NT2/D1 (cell line): Measurements from ENCODE around the gene BEST2.
"Not testable (repeated sequence)": the region's sequence is repeated elsewhere in the genome, so short reads cannot be mapped to it uniquely, and the experiment has no call there.

Experiments used
- DNase-seq: peaks from one replicate; pipeline ENCODE4 v3.0.0-alpha.2; 2011; ENCODE audit warnings: low read depth, low spot score
- H3K27me3 ChIP-seq: 2 replicates; pipeline ENCODE4 v1.6.0; 2011; ENCODE audit warnings: mild to moderate bottlenecking; ENCODE audit not compliant: insufficient read length, insufficient read depth
- H3K36me3 ChIP-seq: 2 replicates; pipeline ENCODE4 v1.6.1; 2011; ENCODE audit warnings: mild to moderate bottlenecking, low read length, mixed read lengths; ENCODE audit not compliant: insufficient read depth, insufficient read length
- H3K4me1 ChIP-seq: 2 replicates; pipeline ENCODE4 v1.5.1; 2011; ENCODE audit not compliant: insufficient read depth, insufficient read length
- H3K4me3 ChIP-seq: 2 replicates; pipeline ENCODE4 v1.5.1; 2011; ENCODE audit warnings: low read depth; ENCODE audit not compliant: insufficient read length
- H3K9ac ChIP-seq: 2 replicates; pipeline ENCODE4 v1.6.0; 2011; ENCODE audit warnings: low read depth; ENCODE audit not compliant: insufficient read length
- H3K9me3 ChIP-seq: 2 replicates; pipeline ENCODE4 v1.5.1; 2011; ENCODE audit warnings: mild to moderate bottlenecking, low read length; ENCODE audit not compliant: insufficient read depth
- SUZ12 ChIP-seq: IDR thresholded peaks from 2 replicates; pipeline ENCODE4 v1.6.1; 2011; ENCODE audit not compliant: insufficient read length, insufficient read depth; ENCODE audit errors: extremely low read depth
- YY1 ChIP-seq: IDR thresholded peaks from 2 replicates; pipeline ENCODE4 v1.6.1; 2011; ENCODE audit not compliant: insufficient read length, insufficient read depth
- ZNF274 ChIP-seq: IDR thresholded peaks from 2 replicates; pipeline ENCODE4 v1.6.1; 2011; ENCODE audit warnings: mild to moderate bottlenecking, low read depth, low read length

The BEST2 gene

GRCh38 chr19:12751635-12752034 is at the start of gene BEST2:
Gene BEST2 (plus strand): TSS chr19:12751791. CDS start chr19:12752593, 802 bp downstream.
- Histone ChIP-seq H3K4me3 (no peak within 1 kb of the TSS), H3K9ac (no peak within 1 kb of the TSS), H3K9me3 (peaks cover 6% of the 10 kb centered on the region; the same call in 1 of the 2 replicates), H3K4me1 (peaks cover 2% of the 10 kb centered on the region), H3K27me3 (no peaks in the 10 kb centered on the region), H3K36me3 (peaks cover 20% of the 10 kb centered on the region)
- no peak for TF ChIP-seq ZNF274
- TF ChIP-seq SUZ12: no peak
- no peak for TF ChIP-seq YY1
- no peak for DNase-seq

GRCh38 chr19:12703046-12703445 is 48.5 kb upstream of the BEST2 start:
- DNase-seq: peak; percentile 87
- Histone ChIP-seq H3K9me3 (no peaks in the 10 kb centered on the region), H3K9ac (no peak overlapping the region), H3K4me3 (no peak overlapping the region), H3K36me3 (peaks cover 99% of the 10 kb centered on the region), H3K27me3 (no peaks in the 10 kb centered on the region), H3K4me1 (peaks cover 13% of the 10 kb centered on the region)
- TF ChIP-seq YY1: no peak
- TF ChIP-seq ZNF274: no peak
- TF ChIP-seq SUZ12: no peak

GRCh38 chr19:12705169-12705568 is 46.4 kb upstream of the BEST2 start:
- Histone ChIP-seq H3K9me3 (no peaks in the 10 kb centered on the region), H3K27me3 (no peaks in the 10 kb centered on the region), H3K36me3 (peaks cover 99% of the 10 kb centered on the region), H3K4me1 (peaks cover 13% of the 10 kb centered on the region), H3K4me3 (no peak overlapping the region), H3K9ac (no peak overlapping the region)
- DNase-seq: no peak
- TF ChIP-seq ZNF274 (no peak), YY1 (no peak), SUZ12 (no peak)

- H3K4me3 ChIP-seq: no peak overlapping the region
- H3K9ac ChIP-seq: no peak overlapping the region
- DNase-seq: no peak
- no peaks in the 10 kb centered on the region for H3K9me3 ChIP-seq
- no peak for TF ChIP-seq YY1
- TF ChIP-seq ZNF274: no peak
- no peak for TF ChIP-seq SUZ12
- H3K36me3 ChIP-seq: peaks cover 100% of the 10 kb centered on the region
- H3K27me3 ChIP-seq: no peaks in the 10 kb centered on the region
- peaks cover 11% of the 10 kb centered on the region for H3K4me1 ChIP-seq
Measured at GRCh38 chr19:12705654-12706331, 45.8 kb upstream of the BEST2 start.

GRCh38 chr19:12706332-12706718 is 45.3 kb upstream of the BEST2 start:
- Histone ChIP-seq H3K27me3 (no peaks in the 10 kb centered on the region), H3K36me3 (peaks cover 100% of the 10 kb centered on the region), H3K4me1 (peaks cover 13% of the 10 kb centered on the region), H3K9me3 (no peaks in the 10 kb centered on the region), H3K9ac (no peak overlapping the region), H3K4me3 (no peak overlapping the region)
- DNase-seq: no peak
- TF ChIP-seq SUZ12 (no peak), YY1 (no peak), ZNF274 (no peak)

- Histone ChIP-seq H3K4me3 (no peak overlapping the region), H3K4me1 (peaks cover 3% of the 10 kb centered on the region), H3K27me3 (no peaks in the 10 kb centered on the region), H3K9me3 (no peaks in the 10 kb centered on the region), H3K9ac (no peak overlapping the region), H3K36me3 (peaks cover 96% of the 10 kb centered on the region)
- no peak for DNase-seq
- TF ChIP-seq SUZ12: no peak
Measured at GRCh38 chr19:12708641-12709040, 43.0 kb upstream of the BEST2 start.

GRCh38 chr19:12711187-12711586 is 40.4 kb upstream of the BEST2 start:
- no peak overlapping the region for H3K9ac ChIP-seq
- peaks cover 3% of the 10 kb centered on the region for H3K4me1 ChIP-seq
- no peaks in the 10 kb centered on the region for H3K27me3 ChIP-seq
- H3K4me3 ChIP-seq: no peak overlapping the region
- TF ChIP-seq ZNF274: no peak
- no peak for TF ChIP-seq YY1
- TF ChIP-seq SUZ12: no peak
- H3K9me3 ChIP-seq: no peaks in the 10 kb centered on the region
- H3K36me3 ChIP-seq: peaks cover 95% of the 10 kb centered on the region
- no peak for DNase-seq

GRCh38 chr19:12712077-12712476 is 39.5 kb upstream of the BEST2 start:
- not testable (repeated sequence) for DNase-seq, H3K4me3 ChIP-seq, H3K27me3 ChIP-seq, H3K9me3 ChIP-seq, H3K9ac ChIP-seq, H3K4me1 ChIP-seq
- H3K36me3 ChIP-seq: peaks cover 95% of the 10 kb centered on the region

GRCh38 chr19:12713304-12713703 is 38.3 kb upstream of the BEST2 start:
- H3K9ac ChIP-seq, H3K4me1 ChIP-seq, H3K27me3 ChIP-seq, H3K9me3 ChIP-seq, DNase-seq, H3K4me3 ChIP-seq: not testable (repeated sequence)
- peaks cover 94% of the 10 kb centered on the region for H3K36me3 ChIP-seq
